Measurements from ENCODE around the gene RACGAP1.
"Not testable (repeated sequence)": the region's sequence is repeated elsewhere in the genome, so short reads cannot be mapped to it uniquely, and the experiment has no call there.

The RACGAP1 gene

DNA sequence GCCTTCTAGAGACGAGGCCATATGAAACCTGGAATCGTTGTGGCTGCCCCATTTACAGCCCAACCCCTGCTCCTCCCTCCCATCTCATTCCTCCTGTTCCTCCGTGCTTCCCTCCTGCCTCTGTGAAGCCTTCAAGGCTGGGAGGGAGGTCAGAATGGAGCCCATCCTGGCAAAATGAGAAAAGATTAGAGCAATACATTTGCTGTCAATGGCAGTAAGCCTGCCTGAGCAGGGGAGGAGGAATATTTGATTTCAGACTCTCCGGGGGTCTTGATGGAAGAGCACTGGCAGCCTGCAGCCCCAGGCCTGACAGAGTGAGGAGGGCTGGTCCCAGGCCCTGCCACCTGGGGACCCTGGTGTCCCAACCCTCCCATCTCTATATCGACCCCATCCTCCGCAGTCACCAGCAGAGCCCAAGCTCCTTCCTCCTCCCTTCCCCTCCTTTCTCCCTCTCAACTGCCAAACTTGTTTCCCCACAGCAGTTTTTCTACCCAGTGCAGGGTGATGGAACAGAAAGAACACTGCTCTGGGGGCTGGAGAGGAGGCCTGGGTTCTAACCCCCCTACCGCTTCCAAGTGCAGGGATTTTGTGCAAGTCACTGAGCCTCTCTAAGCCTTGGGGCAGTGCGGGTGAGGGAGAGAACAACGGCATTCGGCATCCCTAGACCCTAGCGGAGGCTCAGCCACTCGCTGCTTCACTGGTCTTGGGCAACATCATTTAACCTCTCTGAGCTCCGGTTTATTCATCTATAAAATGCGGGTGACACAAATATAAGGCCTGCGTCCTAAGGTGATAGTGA lies 16.0 kb upstream of the RACGAP1 start:
- Histone ChIP-seq H3K4me1 (ENCODE audit: control insufficient read depth, insufficient read depth, low read length) (no peaks in the 10 kb centered on the region), H3K9me3 (ENCODE audit: control insufficient read depth, insufficient read depth, low read length) (no peaks in the 10 kb centered on the region), H3K27me3 (ENCODE audit: control insufficient read depth, insufficient read depth, low read length) (peaks cover 37% of the 10 kb centered on the region), H3K9ac (ENCODE audit: low read depth, low read length) (no peak overlapping the region), H3K36me3 (ENCODE audit: control insufficient read depth, insufficient read depth, low read length) (no peaks in the 10 kb centered on the region), H3K4me3 (ENCODE audit: low read depth, low read length) (no peak overlapping the region)

DNA sequence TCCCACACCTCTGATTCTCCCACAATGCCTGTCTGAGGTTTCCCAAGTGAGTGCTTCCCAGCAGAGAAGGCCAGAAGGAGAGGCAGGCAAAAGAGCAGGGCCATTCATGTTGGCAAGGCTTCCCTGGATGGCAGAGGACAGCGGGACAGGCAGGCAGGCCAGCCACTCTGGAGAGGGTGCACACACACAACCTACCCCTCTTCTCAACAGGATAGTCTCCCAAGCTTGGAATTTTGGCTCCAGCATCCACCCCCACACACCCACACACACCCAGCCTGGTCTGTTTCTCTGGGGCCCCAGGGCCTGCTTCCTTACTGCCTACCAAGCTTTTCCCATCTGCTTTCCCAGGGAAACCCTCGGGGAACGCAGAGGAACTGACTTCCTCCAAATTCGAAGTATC lies 15.4 kb upstream of the RACGAP1 start:
- no peaks in the 10 kb centered on the region for H3K4me1 ChIP-seq (ENCODE audit: control insufficient read depth, insufficient read depth, low read length)
- H3K9ac ChIP-seq (ENCODE audit: low read depth, low read length) = no peak overlapping the region
- no peak overlapping the region for H3K4me3 ChIP-seq (ENCODE audit: low read depth, low read length)
- no peaks in the 10 kb centered on the region for H3K9me3 ChIP-seq (ENCODE audit: control insufficient read depth, insufficient read depth, low read length)
- no peaks in the 10 kb centered on the region for H3K36me3 ChIP-seq (ENCODE audit: control insufficient read depth, insufficient read depth, low read length)
- H3K27me3 ChIP-seq (ENCODE audit: control insufficient read depth, insufficient read depth, low read length) = peaks cover 37% of the 10 kb centered on the region

DNA sequence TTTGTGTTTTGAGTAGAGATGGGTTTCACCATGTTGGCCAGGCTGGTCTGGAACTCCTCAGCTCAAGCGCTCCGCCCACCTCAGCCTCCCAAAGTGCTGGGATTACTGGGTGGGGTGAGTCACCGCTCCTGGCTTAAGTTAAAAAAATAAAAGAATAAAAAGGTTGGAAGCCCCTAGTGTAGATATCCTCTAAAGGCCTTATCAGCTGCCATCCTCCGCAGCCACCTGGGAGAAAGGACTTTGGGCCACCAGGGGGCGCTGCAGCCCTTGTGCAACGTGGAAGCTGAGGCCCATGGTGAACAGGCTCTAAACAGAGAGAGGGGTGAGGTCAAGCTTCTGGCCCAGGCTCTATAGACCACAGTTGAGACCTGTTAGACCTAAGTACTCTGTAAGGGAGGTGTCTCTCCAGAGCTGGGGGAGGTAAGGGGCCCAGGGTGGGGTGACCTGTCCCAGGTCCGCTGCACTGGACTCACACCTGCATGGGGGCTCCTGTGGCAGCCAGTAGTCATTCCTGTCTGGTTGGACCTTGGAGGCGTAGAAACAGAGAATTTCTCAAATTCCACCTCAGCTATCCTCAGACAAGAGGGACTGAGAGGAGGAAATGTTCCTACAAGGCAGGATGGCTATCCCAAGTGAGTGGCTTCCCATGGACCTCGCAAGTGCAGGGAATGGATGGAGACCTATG lies 14.0 kb upstream of the RACGAP1 start:
- Histone ChIP-seq H3K9me3 (ENCODE audit: control insufficient read depth, insufficient read depth, low read length) (no peaks in the 10 kb centered on the region), H3K4me3 (ENCODE audit: low read depth, low read length) (no peak overlapping the region), H3K36me3 (ENCODE audit: control insufficient read depth, insufficient read depth, low read length) (no peaks in the 10 kb centered on the region), H3K9ac (ENCODE audit: low read depth, low read length) (no peak overlapping the region), H3K27me3 (ENCODE audit: control insufficient read depth, insufficient read depth, low read length) (peaks cover 34% of the 10 kb centered on the region), H3K4me1 (ENCODE audit: control insufficient read depth, insufficient read depth, low read length) (no peaks in the 10 kb centered on the region)

GRCh38 chr12:50038336-50038735 lies 13.0 kb upstream of the RACGAP1 start:
- no peaks in the 10 kb centered on the region for H3K9me3 ChIP-seq (ENCODE audit: control insufficient read depth, insufficient read depth, low read length)
- no peak overlapping the region for H3K4me3 ChIP-seq (ENCODE audit: low read depth, low read length)
- H3K4me1 ChIP-seq (ENCODE audit: control insufficient read depth, insufficient read depth, low read length) = no peaks in the 10 kb centered on the region
- H3K9ac ChIP-seq (ENCODE audit: low read depth, low read length) = no peak overlapping the region
- H3K27me3 ChIP-seq (ENCODE audit: control insufficient read depth, insufficient read depth, low read length) = peaks cover 25% of the 10 kb centered on the region
- H3K36me3 ChIP-seq (ENCODE audit: control insufficient read depth, insufficient read depth, low read length) = no peaks in the 10 kb centered on the region

GRCh38 chr12:50032854-50033581 lies 7.7 kb upstream of the RACGAP1 start:
- no peak overlapping the region for H3K9ac ChIP-seq (ENCODE audit: low read depth, low read length)
- H3K9me3 ChIP-seq (ENCODE audit: control insufficient read depth, insufficient read depth, low read length) = no peaks in the 10 kb centered on the region
- no peaks in the 10 kb centered on the region for H3K4me1 ChIP-seq (ENCODE audit: control insufficient read depth, insufficient read depth, low read length)
- H3K4me3 ChIP-seq (ENCODE audit: low read depth, low read length) = peak overlapping the region; percentile 78
- H3K27me3 ChIP-seq (ENCODE audit: control insufficient read depth, insufficient read depth, low read length) = peaks cover 5% of the 10 kb centered on the region
- H3K36me3 ChIP-seq (ENCODE audit: control insufficient read depth, insufficient read depth, low read length) = no peaks in the 10 kb centered on the region

DNA sequence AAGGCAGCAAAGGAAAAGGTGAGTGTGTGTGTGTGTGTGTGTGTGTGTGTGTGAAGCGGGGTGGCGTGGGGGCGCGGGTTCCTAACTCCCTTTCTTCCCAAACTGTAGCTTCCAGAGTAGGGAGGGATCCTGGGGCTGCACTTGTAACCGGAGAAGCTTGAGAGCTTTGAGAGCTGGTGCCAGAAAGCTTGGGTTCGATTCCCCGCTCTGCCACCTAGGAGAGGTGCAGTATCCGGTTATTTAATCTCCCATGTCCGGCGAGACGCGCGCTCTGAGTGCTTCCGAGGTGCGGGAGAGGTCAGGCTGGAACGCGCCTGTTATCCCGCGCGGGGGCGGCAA lies 7.2 kb upstream of the RACGAP1 start:
- Histone ChIP-seq H3K4me3 (ENCODE audit: low read depth, low read length) (peak overlapping the region; percentile 78), H3K27me3 (ENCODE audit: control insufficient read depth, insufficient read depth, low read length) (peaks cover 5% of the 10 kb centered on the region), H3K36me3 (ENCODE audit: control insufficient read depth, insufficient read depth, low read length) (no peaks in the 10 kb centered on the region), H3K9me3 (ENCODE audit: control insufficient read depth, insufficient read depth, low read length) (no peaks in the 10 kb centered on the region), H3K4me1 (ENCODE audit: control insufficient read depth, insufficient read depth, low read length) (no peaks in the 10 kb centered on the region), H3K9ac (ENCODE audit: low read depth, low read length) (no peak overlapping the region)

- H3K4me1 ChIP-seq (ENCODE audit: control insufficient read depth, insufficient read depth, low read length); H3K9ac ChIP-seq (ENCODE audit: low read depth, low read length); H3K9me3 ChIP-seq (ENCODE audit: control insufficient read depth, insufficient read depth, low read length); H3K27me3 ChIP-seq (ENCODE audit: control insufficient read depth, insufficient read depth, low read length); H3K36me3 ChIP-seq (ENCODE audit: control insufficient read depth, insufficient read depth, low read length); H3K4me3 ChIP-seq (ENCODE audit: low read depth, low read length): not testable (repeated sequence)
Observed at GRCh38 chr12:50030449-50030848, 5.2 kb upstream of the RACGAP1 start.

GRCh38 chr12:50026691-50027090 lies 1.4 kb upstream of the RACGAP1 start:
- Histone ChIP-seq H3K4me3 (ENCODE audit: low read depth, low read length) (no peak overlapping the region), H3K36me3 (ENCODE audit: control insufficient read depth, insufficient read depth, low read length) (no peaks in the 10 kb centered on the region), H3K9me3 (ENCODE audit: control insufficient read depth, insufficient read depth, low read length) (no peaks in the 10 kb centered on the region), H3K9ac (ENCODE audit: low read depth, low read length) (no peak overlapping the region), H3K4me1 (ENCODE audit: control insufficient read depth, insufficient read depth, low read length) (no peaks in the 10 kb centered on the region), H3K27me3 (ENCODE audit: control insufficient read depth, insufficient read depth, low read length) (no peaks in the 10 kb centered on the region)

GRCh38 chr12:50024805-50025186 lies 498 bp downstream of the RACGAP1 start:
- Histone ChIP-seq H3K27me3 (ENCODE audit: control insufficient read depth, insufficient read depth, low read length) (no peaks in the 10 kb centered on the region), H3K9me3 (ENCODE audit: control insufficient read depth, insufficient read depth, low read length) (no peaks in the 10 kb centered on the region), H3K36me3 (ENCODE audit: control insufficient read depth, insufficient read depth, low read length) (no peaks in the 10 kb centered on the region), H3K9ac (ENCODE audit: low read depth, low read length) (peak overlapping the region; percentile 51), H3K4me3 (ENCODE audit: low read depth, low read length) (peak overlapping the region; percentile 70), H3K4me1 (ENCODE audit: control insufficient read depth, insufficient read depth, low read length) (no peaks in the 10 kb centered on the region)

DNA sequence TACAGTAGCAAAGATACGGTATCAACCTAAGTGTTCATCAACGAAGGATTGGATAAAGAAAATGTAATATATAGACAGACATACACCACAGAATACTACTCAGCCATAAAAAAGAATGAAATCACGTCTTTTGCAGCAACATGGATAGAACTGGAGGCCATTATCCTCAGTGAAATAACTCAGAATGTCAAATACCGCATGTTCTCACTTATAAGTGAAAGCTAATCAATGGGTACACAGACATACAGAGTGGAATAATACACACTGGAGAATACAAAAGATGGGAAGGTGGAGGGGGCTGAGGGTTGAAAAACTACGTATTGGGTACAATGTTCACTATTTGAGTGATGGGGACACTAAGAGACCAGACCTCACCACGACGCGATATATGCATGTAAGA lies 1.1 kb downstream of the RACGAP1 start:
- Histone ChIP-seq H3K27me3 (ENCODE audit: control insufficient read depth, insufficient read depth, low read length) (no peaks in the 10 kb centered on the region), H3K4me1 (ENCODE audit: control insufficient read depth, insufficient read depth, low read length) (no peaks in the 10 kb centered on the region), H3K36me3 (ENCODE audit: control insufficient read depth, insufficient read depth, low read length) (no peaks in the 10 kb centered on the region), H3K9ac (ENCODE audit: low read depth, low read length) (no peak overlapping the region), H3K9me3 (ENCODE audit: control insufficient read depth, insufficient read depth, low read length) (no peaks in the 10 kb centered on the region), H3K4me3 (ENCODE audit: low read depth, low read length) (peak overlapping the region; percentile 70)

DNA sequence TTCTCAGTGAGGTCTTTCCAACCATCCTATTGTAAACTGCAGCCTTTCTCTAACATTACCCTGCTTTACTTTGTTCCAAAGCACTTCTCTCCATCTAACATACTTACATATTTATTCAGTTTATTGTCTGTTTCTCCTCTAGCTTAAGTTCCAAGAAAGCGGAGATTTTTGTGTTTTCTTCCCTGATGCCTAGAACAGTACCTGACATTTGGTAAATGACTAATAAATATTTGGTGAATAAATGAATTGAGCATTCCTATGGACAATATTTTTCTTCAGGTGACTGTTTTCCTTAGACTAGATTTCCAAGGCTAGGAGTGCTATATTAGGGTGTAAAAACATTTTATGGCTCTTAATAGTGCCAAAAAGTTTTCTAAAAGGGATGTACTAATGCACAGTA lies 2.4 kb downstream of the RACGAP1 start:
- Histone ChIP-seq H3K9me3 (ENCODE audit: control insufficient read depth, insufficient read depth, low read length) (no peaks in the 10 kb centered on the region), H3K27me3 (ENCODE audit: control insufficient read depth, insufficient read depth, low read length) (no peaks in the 10 kb centered on the region), H3K4me1 (ENCODE audit: control insufficient read depth, insufficient read depth, low read length) (peaks cover 4% of the 10 kb centered on the region), H3K9ac (ENCODE audit: low read depth, low read length) (no peak overlapping the region), H3K36me3 (ENCODE audit: control insufficient read depth, insufficient read depth, low read length) (no peaks in the 10 kb centered on the region), H3K4me3 (ENCODE audit: low read depth, low read length) (no peak overlapping the region)

GRCh38 chr12:50021031-50021430 lies 4.3 kb downstream of the RACGAP1 start:
- H3K4me3 ChIP-seq (ENCODE audit: low read depth, low read length) = no peak overlapping the region

More at GRCh38 chr12:50021031-50021430, 4.3 kb downstream of the RACGAP1 start:
- Histone ChIP-seq H3K9ac (ENCODE audit: low read depth, low read length) (no peak overlapping the region), H3K27me3 (ENCODE audit: control insufficient read depth, insufficient read depth, low read length) (no peaks in the 10 kb centered on the region), H3K9me3 (ENCODE audit: control insufficient read depth, insufficient read depth, low read length) (no peaks in the 10 kb centered on the region), H3K36me3 (ENCODE audit: control insufficient read depth, insufficient read depth, low read length) (no peaks in the 10 kb centered on the region), H3K4me1 (ENCODE audit: control insufficient read depth, insufficient read depth, low read length) (peaks cover 4% of the 10 kb centered on the region)
